ENCODE data around the gene HNRNPM. TPM values are rescaled to one million over a fixed set of nuclear protein-coding genes. Genes with fewer than 3 reads are reported as not detected.
A peak's percentile ranks its signal among the peaks of the same experiment; 100 is the strongest.

HNRNPM gene
- total and polyA plus RNA-seq, 5 donors = 67.9 to 128 (median 115) TPM

DNA sequence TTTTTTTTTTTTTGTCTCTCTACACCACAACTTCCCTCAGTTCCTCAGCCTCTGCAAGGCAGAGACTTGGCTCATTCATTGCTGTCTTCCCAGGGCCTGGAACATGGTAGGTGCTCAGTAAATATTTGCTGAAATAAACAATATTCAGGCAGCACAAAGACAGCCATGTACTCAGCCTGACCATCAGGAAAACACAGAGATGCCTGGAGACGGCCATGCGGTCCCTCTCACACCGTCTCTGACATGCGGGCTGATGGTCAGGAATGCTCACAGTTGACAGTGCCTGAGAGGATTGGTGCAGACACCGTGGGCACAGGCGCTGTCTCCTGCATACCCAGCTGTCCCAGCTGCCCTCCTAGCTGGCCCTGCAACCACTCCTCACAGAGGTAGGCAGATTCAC is 56.7 kb downstream of the HNRNPM start:
- intact Hi-C loops (cut with DNase I) = loop anchor here in 1 of 4 donors (10.0 kb wide), 1 partner anchor 87 kb away; the partner anchor contains the start of gene MARCHF2
- H3K4me1 ChIP-seq (ENCODE audit: control insufficient read depth, insufficient read depth, low read length) = peaks cover 2% of the 10 kb centered on the region
- WGBS = 68% methylated on average over 6 of the region's 6 CpGs

GRCh38 chr19:8501981-8502380 is 57.2 kb downstream of the HNRNPM start:
- H3K27ac ChIP-seq (ENCODE audit: low read length) = no peak overlapping the region
- no peak for ATAC-seq
- intact Hi-C loops (cut with DNase I) = loop anchor here in 1 of 4 donors (10.0 kb wide), 1 partner anchor 87 kb away; the partner anchor contains the start of gene MARCHF2
- no peaks in the 10 kb centered on the region for H3K9me3 ChIP-seq (ENCODE audit: control insufficient read depth, low read length)
- H3K4me1 ChIP-seq (ENCODE audit: control insufficient read depth, insufficient read depth, low read length) = peaks cover 2% of the 10 kb centered on the region
- no peak for DNase-seq
- H3K4me3 ChIP-seq (ENCODE audit: low read length) = no peak overlapping the region
- H3K27me3 ChIP-seq (ENCODE audit: control insufficient read depth, insufficient read depth) = no peaks in the 10 kb centered on the region
- 64% methylated on average over 14 of the region's 14 CpGs for WGBS

More for the DNA sequence above, 56.7 kb downstream of the HNRNPM start:
- Histone ChIP-seq H3K27me3 (ENCODE audit: control insufficient read depth, insufficient read depth) (no peaks in the 10 kb centered on the region), H3K9me3 (ENCODE audit: control insufficient read depth, low read length) (no peaks in the 10 kb centered on the region), H3K27ac (ENCODE audit: low read length) (no peak overlapping the region), H3K4me3 (ENCODE audit: low read length) (no peak overlapping the region)
- ATAC-seq = no peak
- no peak for DNase-seq

DNA sequence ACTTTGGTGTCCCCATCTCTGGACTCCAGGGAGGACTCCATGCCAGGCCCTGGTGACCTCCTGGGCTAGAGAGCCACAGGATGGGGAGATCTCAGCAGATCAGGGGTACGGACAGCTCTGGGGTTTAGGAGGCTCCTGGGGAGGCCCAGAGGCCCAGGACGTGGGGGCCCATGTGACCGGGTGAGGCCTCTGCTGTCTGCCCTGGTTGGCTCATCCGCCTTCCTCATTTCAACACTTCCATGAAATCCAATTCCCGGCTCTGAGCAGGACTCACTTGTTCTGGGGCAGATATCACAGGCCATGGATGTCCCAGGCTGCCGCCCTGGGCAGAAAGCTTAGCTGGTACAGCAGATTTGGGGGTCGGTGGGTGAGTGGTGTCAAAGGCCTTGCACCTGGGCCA is 58.7 kb downstream of the HNRNPM start:
- 82% methylated on average over 7 of the region's 7 CpGs for WGBS
- no peak for ATAC-seq
- Histone ChIP-seq H3K27ac (ENCODE audit: low read length) (no peak overlapping the region), H3K9me3 (ENCODE audit: control insufficient read depth, low read length) (no peaks in the 10 kb centered on the region), H3K4me1 (ENCODE audit: control insufficient read depth, insufficient read depth, low read length) (peaks cover 2% of the 10 kb centered on the region), H3K27me3 (ENCODE audit: control insufficient read depth, insufficient read depth) (no peaks in the 10 kb centered on the region), H3K4me3 (ENCODE audit: low read length) (no peak overlapping the region)
- intact Hi-C loops (cut with DNase I) = loop anchor here in 1 of 4 donors (10.0 kb wide), 1 partner anchor 89 kb away; the partner anchor contains the start of gene MARCHF2
- peak in 1 of 3 donors; percentile 36 for DNase-seq

GRCh38 chr19:8504171-8504570 is 59.4 kb downstream of the HNRNPM start:
- WGBS = 77% methylated on average over 7 of the region's 7 CpGs
- ATAC-seq = no peak
- intact Hi-C loops (cut with DNase I) = loop anchor here in 1 of 4 donors (10.0 kb wide), 1 partner anchor 89 kb away; the partner anchor contains the start of gene MARCHF2

GRCh38 chr19:8504919-8505318 is 60.1 kb downstream of the HNRNPM start:
- WGBS = 73% methylated on average over 6 of the region's 6 CpGs
- Histone ChIP-seq H3K27me3 (ENCODE audit: control insufficient read depth, insufficient read depth) (no peaks in the 10 kb centered on the region), H3K9me3 (ENCODE audit: control insufficient read depth, low read length) (no peaks in the 10 kb centered on the region), H3K4me1 (ENCODE audit: control insufficient read depth, insufficient read depth, low read length) (peaks cover 2% of the 10 kb centered on the region), H3K4me3 (ENCODE audit: low read length) (no peak overlapping the region), H3K27ac (ENCODE audit: low read length) (no peak overlapping the region)
- ATAC-seq (no peak), DNase-seq (no peak)
- intact Hi-C loops (cut with DNase I) = loop anchor here in 2 of 4 donors (5.0 to 10.0 kb wide), 3 partner anchors 90 to 153 kb away; partner anchors contain the start of gene MARCHF2 (in 2 of the 2)

More at GRCh38 chr19:8504171-8504570, 59.4 kb downstream of the HNRNPM start:
- no peak for DNase-seq
- Histone ChIP-seq H3K9me3 (ENCODE audit: control insufficient read depth, low read length) (no peaks in the 10 kb centered on the region), H3K27me3 (ENCODE audit: control insufficient read depth, insufficient read depth) (no peaks in the 10 kb centered on the region), H3K4me3 (ENCODE audit: low read length) (no peak overlapping the region), H3K27ac (ENCODE audit: low read length) (no peak overlapping the region), H3K4me1 (ENCODE audit: control insufficient read depth, insufficient read depth, low read length) (peaks cover 2% of the 10 kb centered on the region)

DNA sequence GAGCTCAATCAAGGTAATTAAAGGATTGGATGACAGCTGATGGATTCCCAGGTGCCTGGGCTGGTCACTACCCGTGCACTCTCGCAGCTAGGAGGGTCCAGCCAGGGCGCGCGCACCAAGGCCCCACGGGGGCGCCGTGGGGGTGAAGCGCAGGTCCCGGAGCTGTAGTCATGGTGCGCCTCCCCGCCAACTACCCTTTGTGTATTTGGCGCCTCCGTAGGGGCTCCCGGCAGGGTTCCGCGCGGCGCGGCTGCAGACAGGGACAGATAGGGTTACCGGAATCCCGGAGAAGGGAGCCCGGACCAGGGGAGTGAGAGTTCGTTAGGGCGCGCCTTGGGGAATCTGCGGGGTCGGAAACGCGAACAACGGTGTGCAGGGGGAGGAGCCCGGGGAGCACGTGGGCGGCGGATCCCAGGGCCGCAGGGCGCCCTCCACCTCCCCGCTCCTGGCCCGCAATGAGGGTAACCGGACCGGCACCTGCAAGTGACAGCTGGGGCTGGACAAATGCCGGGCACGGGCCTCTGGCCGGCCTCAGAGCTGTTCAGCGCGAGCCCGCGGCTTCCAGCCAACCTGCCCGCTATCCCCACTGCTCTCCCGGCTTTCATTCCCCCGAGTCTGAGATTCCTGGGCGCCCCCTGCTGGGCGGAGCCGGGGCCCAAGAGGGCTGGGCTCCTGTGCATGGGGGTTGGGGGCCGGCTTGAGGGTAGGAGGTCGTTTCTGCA is 61.1 kb downstream of the HNRNPM start:
- no peaks in the 10 kb centered on the region for H3K27me3 ChIP-seq (ENCODE audit: control insufficient read depth, insufficient read depth)
- under 1% methylated on average over 56 of the region's 56 CpGs for WGBS
- ATAC-seq = peak; percentile 81 to 89
- peak overlapping the region; percentile 51 for H3K4me3 ChIP-seq (ENCODE audit: low read length)
- intact Hi-C loops (cut with DNase I) = loop anchor here in 2 of 4 donors (5.0 to 10.0 kb wide), 3 partner anchors 91 to 154 kb away; partner anchors contain the start of gene MARCHF2 (in 2 of the 2)
- H3K9me3 ChIP-seq (ENCODE audit: control insufficient read depth, low read length) = no peaks in the 10 kb centered on the region
- peaks cover 2% of the 10 kb centered on the region for H3K4me1 ChIP-seq (ENCODE audit: control insufficient read depth, insufficient read depth, low read length)
- no peak overlapping the region for H3K27ac ChIP-seq (ENCODE audit: low read length)
- peak; percentile 79 to 94 (median 92) for DNase-seq

DNA sequence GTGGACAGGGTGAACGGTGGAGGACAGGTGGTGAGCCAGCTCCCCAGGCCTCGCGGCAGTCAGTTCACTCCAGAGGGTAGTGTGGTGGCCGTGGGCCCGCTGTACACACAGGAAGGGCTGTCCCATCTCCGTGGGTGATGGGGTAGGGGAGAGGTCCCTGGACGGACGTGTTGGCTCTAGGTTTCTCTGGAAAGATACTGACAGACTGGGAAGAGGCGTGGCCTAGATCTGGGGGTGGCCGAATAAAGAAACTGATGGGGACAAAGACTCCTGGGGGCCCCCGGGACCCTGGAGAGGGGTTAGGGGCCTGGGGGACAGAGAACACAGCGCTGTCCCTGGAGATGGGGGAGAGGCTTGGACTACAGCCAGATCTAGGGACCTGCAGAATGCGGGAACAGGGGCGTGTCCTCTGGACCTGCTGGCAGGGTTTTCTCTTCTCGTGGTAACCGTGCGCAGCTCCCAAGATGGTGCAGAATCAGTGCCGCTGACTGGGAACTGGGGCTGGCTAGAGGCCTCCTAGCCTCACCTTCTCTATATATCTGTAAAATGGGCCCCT is 61.7 kb downstream of the HNRNPM start:
- Histone ChIP-seq H3K27ac (ENCODE audit: low read length) (no peak overlapping the region), H3K4me1 (ENCODE audit: control insufficient read depth, insufficient read depth, low read length) (peaks cover 2% of the 10 kb centered on the region), H3K27me3 (ENCODE audit: control insufficient read depth, insufficient read depth) (no peaks in the 10 kb centered on the region), H3K4me3 (ENCODE audit: low read length) (peak overlapping the region; percentile 51), H3K9me3 (ENCODE audit: control insufficient read depth, low read length) (no peaks in the 10 kb centered on the region)
- peak in 1 of 3 donors; percentile 31 for DNase-seq
- intact Hi-C loops (cut with DNase I) = loop anchor here in 2 of 4 donors (5.0 to 10.0 kb wide), 3 partner anchors 92 to 154 kb away; partner anchors contain the start of gene MARCHF2 (in 2 of the 2)
- ATAC-seq = peak; percentile 2 to 56
- 17% methylated on average over 18 of the region's 18 CpGs for WGBS

GRCh38 chr19:8510589-8511115 is 65.9 kb downstream of the HNRNPM start:
- Histone ChIP-seq H3K4me1 (ENCODE audit: control insufficient read depth, insufficient read depth, low read length) (peaks cover 10% of the 10 kb centered on the region), H3K9me3 (ENCODE audit: control insufficient read depth, low read length) (no peaks in the 10 kb centered on the region), H3K27me3 (ENCODE audit: control insufficient read depth, insufficient read depth) (no peaks in the 10 kb centered on the region), H3K4me3 (ENCODE audit: low read length) (no peak overlapping the region), H3K27ac (ENCODE audit: low read length) (no peak overlapping the region)
- intact Hi-C loops (cut with DNase I) = no loop called here
- peak in 1 of 3 donors; percentile 57 for DNase-seq
- 78% methylated on average over 52 of the region's 52 CpGs for WGBS
- no peak for ATAC-seq

- Histone ChIP-seq H3K4me1 (ENCODE audit: control insufficient read depth, insufficient read depth, low read length) (peaks cover 9% of the 10 kb centered on the region), H3K9me3 (ENCODE audit: control insufficient read depth, low read length) (no peaks in the 10 kb centered on the region), H3K4me3 (ENCODE audit: low read length) (no peak overlapping the region), H3K27ac (ENCODE audit: low read length) (no peak overlapping the region), H3K27me3 (ENCODE audit: control insufficient read depth, insufficient read depth) (no peaks in the 10 kb centered on the region)
- ATAC-seq (no peak), DNase-seq (peak in 2 of 3 donors; percentile 27 to 72)
- intact Hi-C loops (cut with DNase I) = no loop called here
- WGBS = 59% methylated on average over 45 of the region's 45 CpGs
These were observed 66.9 kb downstream of the HNRNPM start for GRCh38 chr19:8511573-8512101.

GRCh38 chr19:8512115-8512967 is 67.6 kb downstream of the HNRNPM start:
- intact Hi-C loops (cut with DNase I) = no loop called here
- H3K4me1 ChIP-seq (ENCODE audit: control insufficient read depth, insufficient read depth, low read length) = peaks cover 9% of the 10 kb centered on the region
- H3K27me3 ChIP-seq (ENCODE audit: control insufficient read depth, insufficient read depth) = no peaks in the 10 kb centered on the region
- no peak overlapping the region for H3K4me3 ChIP-seq (ENCODE audit: low read length)
- H3K27ac ChIP-seq (ENCODE audit: low read length) = no peak overlapping the region
- no peaks in the 10 kb centered on the region for H3K9me3 ChIP-seq (ENCODE audit: control insufficient read depth, low read length)
- ATAC-seq = no peak
- peak in 1 of 3 donors; percentile 24 for DNase-seq
- WGBS = 78% methylated on average over 22 of the region's 22 CpGs

Data from right cardiac atrium (tissue), 5 donors.